Femur (tissue), 1 donor: ENCODE data around the gene C1D.

Experiments
- DNase-seq: peaks from one replicate; pipeline ENCODE4 v3.0.0-alpha.2; 2017

Gene C1D

DNA sequence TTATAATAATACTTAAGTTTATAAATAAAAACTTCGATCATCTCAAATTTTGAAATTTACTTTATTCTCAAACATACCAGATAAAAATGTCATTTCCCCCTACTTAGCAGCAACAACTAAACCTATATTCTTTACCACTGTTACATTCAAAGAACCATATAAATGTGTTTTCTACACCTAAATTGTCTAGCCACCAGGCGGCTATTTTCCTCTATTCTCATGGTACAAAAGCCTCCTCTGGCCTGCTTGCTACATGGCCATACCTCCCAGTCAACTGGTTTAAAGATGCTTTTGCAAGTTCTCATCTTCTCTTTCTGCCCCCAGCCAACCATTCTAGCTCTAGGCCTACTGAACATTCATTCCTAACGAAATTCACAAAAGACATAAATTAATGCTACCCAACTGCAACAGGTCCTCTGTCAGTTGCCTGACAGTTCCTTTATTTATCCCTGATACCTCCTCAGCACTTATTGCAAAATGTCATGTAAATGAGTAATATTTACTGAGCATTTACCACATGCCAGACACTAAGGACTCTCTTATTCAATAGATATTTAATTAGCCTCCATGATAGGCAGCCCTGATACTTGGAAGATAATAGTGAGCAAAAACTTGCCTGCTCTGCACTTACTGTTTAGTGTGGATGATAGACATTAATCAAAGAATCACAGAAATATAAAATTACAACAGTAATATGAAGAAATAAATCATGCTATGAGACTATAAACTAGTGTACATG is 5.0 kb downstream of the C1D start:
- DNase-seq, result no peak

DNA sequence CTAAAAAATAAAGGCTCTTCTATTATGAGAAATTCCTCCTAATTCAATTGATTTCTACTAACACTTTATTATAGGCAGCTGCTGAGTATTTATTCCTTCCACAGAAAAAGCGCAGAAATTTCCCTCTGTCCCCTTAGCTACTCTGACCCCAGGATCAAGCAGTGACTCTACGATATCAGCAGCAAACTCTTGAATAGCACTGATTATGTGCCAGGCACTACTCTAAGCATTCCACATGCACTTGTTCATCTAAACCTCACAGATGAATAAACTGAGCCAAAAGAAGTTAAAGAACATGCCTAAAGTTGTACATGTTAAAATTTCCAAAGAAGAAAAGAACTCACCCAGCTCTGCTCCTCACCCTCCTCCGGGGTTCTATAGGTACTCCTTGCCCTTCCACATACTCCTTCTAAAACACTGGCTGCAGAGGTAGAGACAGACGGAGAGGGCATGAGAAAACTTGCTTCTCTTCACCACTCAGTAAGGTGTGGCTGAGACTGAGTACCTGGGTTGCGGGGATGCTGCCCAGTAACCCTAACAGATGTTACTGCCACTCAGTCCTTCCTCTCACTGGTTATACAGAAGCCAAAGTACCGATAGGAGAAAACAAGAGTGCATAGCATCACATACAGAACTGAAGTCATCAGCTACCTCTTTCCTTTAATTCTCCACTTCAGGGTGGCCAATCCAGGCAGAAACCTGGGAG is 9.9 kb downstream of the C1D start:
- no peak for DNase-seq

DNA sequence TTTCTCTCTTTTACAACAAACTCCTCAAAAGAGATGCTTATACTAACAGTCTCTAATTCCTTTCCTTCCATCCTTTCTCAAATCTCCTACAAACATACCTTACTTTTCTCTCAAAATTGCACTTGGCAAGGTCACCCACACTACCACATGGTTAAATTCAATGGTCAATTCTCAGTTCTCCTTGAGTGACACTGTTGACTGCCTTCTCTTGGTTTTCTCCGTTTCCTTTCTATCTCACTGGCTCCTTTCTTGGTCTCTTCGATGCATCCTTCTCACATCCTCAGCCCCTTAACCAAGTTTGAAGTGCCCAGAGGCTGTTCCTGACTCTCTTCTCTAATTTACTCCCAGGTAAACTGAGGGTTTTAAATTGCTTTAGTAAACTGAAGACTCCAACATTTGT is 12.5 kb downstream of the C1D start:
- no peak for DNase-seq

DNA sequence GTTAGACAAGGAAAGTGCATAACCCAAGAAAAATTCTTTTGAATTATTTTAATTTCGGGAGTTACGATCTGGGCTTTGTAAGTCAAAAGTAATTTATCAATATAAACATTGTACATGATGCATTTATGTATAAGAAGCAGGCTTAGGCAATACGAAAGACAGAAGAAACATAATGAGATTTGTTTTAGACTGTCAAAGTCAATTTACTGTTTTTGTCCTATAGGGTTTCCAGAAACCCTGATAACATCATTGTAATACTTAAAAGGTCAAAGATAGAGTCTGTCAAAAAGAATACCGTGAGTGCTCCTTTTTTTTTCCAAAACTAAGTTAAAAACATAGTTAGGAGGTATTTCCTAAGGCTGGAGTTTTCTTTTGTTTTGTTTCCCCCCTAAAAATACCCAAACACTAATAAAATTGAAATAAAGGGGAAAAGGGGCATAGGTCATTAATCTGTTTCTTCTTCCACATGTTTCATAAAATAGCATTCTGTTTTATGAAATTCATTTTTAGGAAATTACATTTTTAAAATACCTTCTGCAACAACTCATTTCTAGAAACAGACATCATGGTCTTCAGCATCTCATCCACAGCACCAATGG is 16.1 kb downstream of the C1D start:
- DNase-seq, result no peak

DNA sequence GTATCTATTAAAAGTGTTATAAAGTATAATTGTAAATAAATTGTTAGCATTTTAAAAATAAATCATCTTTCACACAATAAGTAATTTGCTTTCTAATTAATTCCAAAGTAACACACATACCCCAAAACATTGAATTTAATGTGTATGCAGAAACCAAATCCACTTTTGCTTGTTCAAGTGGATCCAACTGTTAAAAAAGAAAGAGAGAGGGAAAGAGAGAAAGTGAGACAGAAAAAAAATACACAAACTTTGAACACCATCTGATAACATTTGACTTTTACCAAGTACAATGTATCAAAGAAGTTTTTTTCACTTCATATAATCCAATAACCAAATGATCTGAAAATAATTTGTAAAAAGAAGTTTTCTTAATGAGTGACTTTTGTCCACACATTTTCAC is 16.6 kb downstream of the C1D start:
- DNase-seq, result no peak

DNA sequence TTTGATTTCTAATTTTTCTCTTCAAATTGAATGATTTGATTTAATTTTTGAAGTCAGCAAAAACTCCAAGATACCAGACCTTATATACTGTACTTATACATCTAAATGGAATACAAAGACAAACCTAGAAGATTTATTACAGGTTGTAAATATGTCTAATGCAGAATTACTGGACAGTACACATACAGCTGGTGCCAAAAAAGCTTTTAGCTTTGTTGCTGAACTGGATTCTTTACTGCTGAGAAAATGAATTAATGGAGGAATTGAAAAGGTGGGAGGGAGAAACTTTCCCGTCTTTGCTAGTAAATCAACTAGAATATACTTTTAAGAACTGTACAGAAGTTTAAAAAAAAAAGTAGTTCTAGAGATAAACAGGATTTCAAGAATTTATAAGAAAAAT is 17.5 kb downstream of the C1D start:
- no peak for DNase-seq

DNA sequence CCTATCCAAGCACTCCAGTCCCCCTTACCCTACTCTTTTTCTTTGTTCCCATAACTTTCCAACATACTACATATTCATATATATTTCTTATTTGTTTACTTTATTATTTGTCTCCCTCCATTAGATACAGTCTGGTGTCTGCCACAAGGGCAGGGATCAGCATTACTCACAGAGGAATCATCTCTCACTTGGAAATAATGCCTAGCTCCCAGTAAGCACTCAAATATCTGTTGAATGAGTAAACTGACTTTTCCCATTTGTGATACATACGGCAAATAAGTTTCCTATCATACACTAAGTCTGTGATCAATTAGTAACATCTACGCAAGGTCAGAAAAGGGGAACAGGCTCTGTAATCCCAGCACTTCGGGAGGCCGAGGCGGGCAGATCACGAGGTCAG is 18.7 kb downstream of the C1D start:
- no peak for DNase-seq

DNA sequence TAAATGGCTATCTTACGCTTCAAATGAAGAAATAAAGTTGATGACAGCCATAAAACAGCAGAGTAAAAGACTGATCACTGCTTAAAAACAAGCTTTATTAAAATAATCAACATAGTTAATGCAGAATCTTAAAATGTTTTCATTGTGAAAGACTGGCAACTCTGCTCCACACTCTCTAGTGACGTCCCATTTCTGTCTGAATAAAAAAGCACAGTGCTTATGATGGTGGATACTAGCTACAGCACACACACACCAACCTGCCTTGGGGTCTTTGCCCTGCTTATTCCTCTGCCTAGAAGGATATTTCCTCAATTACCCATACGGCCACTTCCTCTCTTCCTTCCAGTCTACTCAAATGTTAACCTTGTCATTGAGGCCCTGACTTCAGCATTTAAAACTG is 19.1 kb downstream of the C1D start:
- DNase-seq, result no peak

DNA sequence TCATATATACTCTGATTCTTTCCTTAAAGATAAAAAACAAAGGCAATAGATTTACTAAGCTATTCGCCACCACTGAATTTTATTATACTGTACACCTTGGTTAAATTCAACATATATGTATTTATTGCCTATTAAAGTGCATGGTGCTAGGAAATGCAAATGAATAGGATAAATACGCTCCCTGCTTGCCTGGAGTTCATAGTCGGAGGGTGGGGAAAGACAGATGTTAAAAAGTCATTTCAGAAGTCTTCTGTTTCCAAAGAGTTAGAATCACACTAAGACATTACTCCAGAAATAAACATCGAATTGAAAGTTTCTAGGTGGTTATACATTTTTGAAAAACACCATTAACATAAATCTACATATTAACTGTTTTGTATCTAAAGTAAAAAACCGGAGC is 19.8 kb downstream of the C1D start:
- DNase-seq, result no peak

DNA sequence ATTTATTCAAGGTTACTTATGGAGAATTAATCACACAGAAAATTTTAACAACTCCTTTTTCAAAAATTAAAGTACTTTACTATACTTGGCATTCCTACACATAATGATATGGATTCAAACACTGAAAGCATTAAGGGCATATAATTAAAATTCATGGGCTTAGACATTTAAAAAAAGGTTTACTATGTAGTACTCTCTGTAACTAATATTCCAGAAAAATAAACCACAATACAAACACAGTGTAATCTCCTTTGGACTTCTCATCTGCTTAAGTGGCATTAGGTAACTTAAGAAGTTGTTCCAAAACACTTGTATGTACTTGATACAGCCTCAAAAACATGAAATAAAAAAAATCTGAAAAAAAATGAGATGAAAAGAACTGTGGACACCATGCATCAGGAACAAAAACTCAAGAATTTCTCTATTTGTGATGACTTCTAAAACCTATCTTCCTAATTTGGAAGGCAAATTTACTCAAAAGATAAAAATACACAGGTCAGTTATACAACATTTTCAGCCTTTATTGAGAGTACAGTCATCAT is 21.0 kb downstream of the C1D start:
- DNase-seq, result no peak

DNA sequence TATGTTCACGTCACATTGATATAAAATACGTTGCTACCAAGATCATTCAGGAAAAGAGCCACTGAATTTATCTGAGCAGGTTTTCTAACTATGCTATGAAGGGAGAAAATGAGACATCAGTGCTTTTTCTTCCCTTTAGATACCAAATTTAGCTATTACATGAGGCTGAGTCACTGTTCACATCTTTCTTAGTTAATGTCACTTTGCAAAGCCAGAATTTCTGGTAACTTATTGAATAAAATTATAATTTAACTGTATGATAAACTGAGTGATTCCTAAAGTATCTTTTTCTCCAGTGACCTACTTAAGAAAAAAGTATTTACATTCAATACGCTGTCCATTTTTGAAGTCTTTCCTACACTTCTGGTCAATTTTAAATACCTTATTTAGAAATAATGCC is 22.7 kb downstream of the C1D start:
- DNase-seq, result no peak

DNA sequence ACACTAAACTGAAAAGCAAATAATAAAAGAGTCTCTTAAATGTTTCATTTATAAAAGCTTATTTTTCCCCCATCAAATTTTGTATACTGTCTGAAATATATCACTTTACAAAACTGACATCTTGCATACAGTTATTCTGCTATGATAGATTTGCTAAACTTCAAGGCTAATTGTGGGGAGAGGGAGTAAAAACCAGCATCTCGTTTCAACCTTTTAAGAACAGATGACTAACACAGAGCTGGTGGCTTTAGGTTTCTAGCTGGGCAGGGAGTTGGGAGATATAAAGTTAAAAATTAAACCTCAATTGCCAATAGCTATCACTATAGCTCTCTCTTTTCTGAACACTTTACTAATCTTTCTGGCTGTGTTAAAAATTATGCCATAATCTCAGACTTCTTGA is 23.5 kb downstream of the C1D start:
- DNase-seq, result no peak

DNA sequence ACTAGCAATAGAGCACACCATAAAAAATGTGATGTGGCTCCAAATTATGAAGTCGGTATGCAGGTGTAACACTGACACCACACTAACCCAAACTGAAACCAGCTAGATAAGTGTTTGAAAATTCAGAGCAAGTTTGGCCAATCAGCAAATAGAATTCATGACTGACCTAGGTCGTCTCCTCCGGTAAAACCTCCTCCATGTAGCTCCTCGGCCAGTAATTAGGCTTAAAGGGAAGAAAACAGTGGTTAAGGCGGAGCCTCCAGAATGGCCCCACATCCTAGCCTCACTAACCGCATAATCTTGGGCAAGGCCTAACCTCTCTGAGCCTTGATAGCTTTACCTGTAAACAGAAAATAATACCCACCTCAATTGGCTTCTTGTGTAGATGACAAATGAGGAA is 30.1 kb downstream of the C1D start:
- no peak for DNase-seq

DNA sequence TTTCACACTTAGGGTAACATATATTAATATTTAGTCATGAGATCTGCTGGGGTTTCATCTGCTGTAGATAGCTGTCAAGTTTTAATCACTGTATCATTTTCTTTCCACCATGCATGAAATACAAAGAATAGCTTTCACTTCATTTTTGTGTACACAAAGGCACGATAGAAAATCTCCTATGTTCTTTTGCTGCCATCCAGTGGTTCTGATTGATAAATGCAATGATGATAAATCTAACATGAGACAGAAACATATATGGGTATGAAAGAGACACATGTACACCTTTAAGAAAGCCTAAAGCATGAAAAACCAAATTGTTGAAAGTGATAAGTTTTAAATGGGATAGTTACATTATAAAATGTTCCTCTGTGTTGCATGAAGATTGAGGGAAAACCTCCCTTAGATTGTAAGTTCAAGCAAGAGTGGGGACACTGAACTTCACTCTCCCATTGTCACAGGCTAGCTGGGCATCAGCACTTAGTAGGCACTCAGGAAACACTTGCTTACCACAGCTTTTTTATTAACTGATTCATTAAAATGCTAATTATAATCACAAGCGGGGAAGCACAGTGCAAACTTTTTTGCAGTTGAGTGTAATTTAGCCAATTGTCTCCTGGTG is 31.2 kb downstream of the C1D start:
- DNase-seq, result no peak

DNA sequence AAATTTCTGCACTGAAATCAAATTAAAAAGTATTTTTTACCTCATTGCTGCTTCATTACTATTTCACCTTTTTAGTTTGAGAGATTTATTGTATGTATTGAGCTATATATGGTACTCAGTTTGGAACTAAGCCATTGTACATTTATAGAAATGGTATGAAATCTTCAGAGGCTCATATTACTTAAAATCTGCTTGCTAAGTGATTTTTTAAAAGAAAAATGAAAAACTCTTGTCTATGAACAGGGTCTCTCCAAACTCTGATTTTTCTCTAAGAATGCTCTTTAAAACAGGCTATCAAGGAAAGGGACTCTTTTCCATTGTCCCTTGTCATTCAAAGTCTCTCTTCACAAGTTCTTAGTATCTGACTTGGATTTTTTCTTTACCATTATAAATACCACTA is 31.8 kb downstream of the C1D start:
- no peak for DNase-seq

DNA sequence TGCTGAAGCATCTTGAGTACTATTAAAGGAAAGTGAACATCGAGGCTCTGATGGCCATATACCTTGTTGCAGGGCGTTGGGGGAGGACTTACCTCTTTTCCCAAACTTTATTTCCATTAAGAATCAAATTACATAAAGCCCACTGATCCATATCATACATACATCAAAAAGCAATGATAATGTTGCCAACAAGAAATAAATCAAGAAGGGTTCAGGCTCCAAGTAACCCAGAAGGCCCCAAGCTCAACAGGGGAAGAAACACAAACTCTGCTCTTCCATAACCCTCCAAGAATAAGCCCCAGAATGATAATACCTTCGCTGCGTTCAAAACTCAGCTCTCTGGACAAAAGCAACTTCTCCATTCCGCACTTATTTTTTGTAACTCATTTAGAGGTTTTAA is 32.3 kb downstream of the C1D start:
- no peak for DNase-seq

DNA sequence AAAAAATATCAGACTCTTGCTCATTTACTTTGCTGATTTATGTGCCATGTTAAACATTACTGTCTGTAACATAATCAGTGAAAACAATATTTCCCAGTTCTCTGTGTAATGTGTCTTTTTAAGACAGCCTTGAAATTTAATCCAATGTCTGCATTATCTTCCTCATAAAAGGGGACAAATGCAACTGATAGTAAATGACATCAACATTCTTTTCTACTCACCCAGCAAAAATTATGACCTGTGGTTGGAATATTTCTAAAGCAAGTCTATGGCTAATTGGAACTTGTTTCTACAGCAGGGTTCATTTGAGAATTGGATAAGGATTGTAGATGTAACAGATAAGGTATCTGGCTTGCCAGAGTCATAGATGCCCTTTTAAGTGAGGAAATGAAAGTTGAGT is 34.8 kb downstream of the C1D start:
- no peak for DNase-seq

DNA sequence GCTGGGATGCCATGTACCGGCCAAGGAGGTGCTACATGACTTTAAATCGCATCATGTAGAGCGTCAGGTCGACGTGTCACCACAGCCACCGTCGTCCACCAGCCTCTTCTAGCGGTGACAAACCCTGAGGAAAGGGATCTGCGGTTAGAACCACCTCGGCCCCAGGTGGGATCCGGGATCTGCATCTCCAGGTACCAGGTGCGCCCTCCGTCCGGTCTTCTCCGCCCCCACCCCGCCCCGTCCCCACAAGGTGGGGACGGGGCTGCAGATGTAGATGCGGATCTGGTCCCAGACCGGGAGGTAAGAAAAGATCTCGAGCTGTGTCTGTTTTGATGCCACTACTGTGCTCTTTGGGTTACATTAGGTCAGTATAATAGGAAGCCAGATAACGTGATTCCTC is 38.4 kb downstream of the C1D start:
- DNase-seq, result no peak

DNA sequence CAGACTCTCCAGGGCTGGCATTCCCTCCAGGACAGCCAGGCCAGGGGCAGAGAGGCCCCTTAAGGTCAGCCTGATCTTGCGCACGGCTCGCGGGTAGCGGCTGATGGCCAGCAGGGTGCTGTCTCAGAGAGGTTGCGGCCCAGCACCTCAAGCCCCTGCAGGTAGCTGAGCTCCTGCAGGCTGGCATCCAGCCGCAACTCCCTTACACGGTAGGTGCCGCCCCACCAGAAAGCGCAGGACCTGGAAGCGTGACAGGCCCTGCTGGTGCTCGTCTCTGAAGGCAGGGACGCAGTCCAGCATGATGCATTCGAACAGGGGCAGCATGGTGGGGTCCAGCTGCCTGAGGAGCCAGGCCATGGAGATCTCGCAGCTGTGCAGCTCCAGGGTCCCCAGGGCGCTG is 38.9 kb downstream of the C1D start:
- DNase-seq, result no peak

DNA sequence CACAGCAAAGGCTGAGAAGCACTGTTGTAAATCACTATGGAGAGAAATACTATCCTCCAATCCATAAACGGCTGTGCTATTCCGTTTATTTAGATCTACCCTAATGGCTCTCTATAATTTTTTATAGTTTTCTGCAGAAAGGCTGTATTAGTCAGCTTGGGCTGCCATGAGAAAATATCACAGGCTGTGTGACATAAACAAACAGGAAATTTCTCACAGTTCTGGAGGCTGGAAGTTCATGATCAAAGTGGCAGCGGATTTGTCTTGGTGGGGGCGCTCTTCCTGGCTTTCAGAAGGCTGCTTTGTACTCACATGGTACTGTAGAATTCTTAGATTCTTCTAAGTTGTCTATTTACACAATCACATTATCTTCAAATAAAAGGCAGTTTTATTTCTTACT is 44.1 kb downstream of the C1D start:
- no peak for DNase-seq

DNA sequence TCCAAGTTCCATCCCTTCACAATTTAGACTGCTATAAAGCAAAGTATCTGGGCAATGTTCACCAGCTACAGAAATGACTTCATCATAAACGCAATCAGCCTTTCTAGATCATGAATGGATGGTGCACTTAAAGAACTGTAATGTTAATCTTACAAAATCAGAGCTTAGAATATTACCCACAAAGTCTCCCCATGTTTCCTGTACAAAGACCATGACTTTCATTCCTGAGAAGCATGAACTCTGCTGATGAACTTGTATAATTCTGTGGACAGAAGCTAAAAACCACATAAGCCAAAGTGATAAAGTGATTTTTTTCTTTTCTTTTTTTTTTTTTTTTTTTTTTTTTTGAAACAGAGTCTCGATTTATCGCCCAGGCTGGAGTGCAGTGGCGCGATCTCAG is 53.3 kb downstream of the C1D start:
- DNase-seq, result no peak

DNA sequence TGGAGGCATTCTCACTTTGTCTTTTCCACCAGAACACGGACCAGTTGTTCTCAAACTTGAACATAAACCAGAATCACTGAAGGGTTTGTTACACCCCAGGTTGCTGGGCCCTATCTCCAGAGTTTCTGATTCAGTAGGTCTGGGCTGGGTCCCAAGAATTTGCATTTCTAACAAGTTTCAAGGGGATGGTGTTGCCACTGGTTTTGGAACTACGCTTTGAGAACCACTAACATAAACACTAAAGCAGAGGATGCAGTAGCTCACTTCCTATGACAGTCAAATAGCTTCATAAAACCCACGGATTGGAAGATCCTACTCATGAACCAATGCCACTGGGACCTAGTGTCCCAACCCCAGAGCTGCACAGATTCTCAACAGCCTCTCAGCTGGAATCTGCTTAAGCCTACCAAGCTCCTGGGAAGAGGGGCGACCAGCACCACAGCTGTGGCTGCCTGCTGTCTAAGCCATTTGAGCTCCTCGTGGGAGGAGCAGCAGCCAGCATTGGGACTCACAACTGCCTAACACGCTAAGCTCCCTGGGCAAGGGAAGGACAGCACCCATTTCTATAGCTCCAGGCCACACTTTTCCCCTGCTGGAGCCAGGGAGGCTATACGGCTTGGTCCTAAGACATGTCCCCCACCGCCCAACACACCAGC is 62.5 kb downstream of the C1D start:
- DNase-seq, result no peak

DNA sequence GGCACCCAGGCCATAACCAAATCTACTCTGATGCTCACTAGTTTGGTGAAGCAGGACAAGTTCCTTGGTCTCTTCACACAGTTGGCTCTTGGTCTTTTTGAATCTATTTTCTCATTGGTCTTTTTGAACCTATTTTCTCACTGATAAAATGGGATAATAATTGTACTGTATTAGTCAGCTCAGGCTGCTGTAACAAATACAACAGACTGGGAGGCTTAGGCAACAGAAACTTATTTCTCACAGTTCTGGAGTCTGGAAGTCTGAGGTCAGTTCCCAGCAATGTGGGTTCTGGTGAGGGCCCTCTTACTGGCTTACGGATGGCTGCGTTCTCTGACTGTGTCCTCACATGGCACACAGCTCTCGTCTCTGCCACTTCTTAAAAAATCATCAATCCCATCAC is 63.5 kb downstream of the C1D start:
- DNase-seq, result no peak
